Activated CD4-positive, CD25-positive, alpha-beta regulatory T cell treated with anti-CD3 and anti-CD28 coated beads, Interleukin-2, amount 50 U/mL, for 16 hours (primary cell): ENCODE measurements around the gene JAKMIP3.
"Not testable (repeated sequence)": the region's sequence is repeated elsewhere in the genome, so short reads cannot be mapped to it uniquely, and the experiment has no call there.

ENCODE experiments used
- DNase-seq: peaks from one replicate; pipeline ENCODE4 v3.0.0-alpha.2; 2020; ENCODE audit warnings: low read depth, low spot score

JAKMIP3 gene

GRCh38 chr10:132064771-132065437 is 842 bp upstream of the JAKMIP3 start:
- DNase-seq = no peak

GRCh38 chr10:132066186-132066585 is 440 bp downstream of the JAKMIP3 start:
- no peak for DNase-seq

GRCh38 chr10:132066812-132067211 is 1.1 kb downstream of the JAKMIP3 start:
- no peak for DNase-seq

- no peak for DNase-seq
Measured at GRCh38 chr10:132068431-132069121, 2.8 kb downstream of the JAKMIP3 start.

GRCh38 chr10:132069122-132069848 is 3.5 kb downstream of the JAKMIP3 start:
- DNase-seq = no peak

- no peak for DNase-seq
Measured at GRCh38 chr10:132069849-132070182, 4.1 kb downstream of the JAKMIP3 start.

- DNase-seq = no peak
Measured at GRCh38 chr10:132070724-132071123, 5.0 kb downstream of the JAKMIP3 start.

GRCh38 chr10:132071667-132072066 is 5.9 kb downstream of the JAKMIP3 start:
- DNase-seq = no peak

- DNase-seq = no peak
Measured at GRCh38 chr10:132075909-132076577, 10.3 kb downstream of the JAKMIP3 start.

- no peak for DNase-seq
Measured at GRCh38 chr10:132076578-132077081, 10.9 kb downstream of the JAKMIP3 start.

GRCh38 chr10:132077091-132077490 is 11.3 kb downstream of the JAKMIP3 start:
- DNase-seq = no peak

GRCh38 chr10:132078746-132079345 is 13.1 kb downstream of the JAKMIP3 start:
- DNase-seq = no peak

- DNase-seq = not testable (repeated sequence)
Measured at GRCh38 chr10:132084384-132084783, 18.6 kb downstream of the JAKMIP3 start.

- not testable (repeated sequence) for DNase-seq
Measured at GRCh38 chr10:132093236-132093635, 27.5 kb downstream of the JAKMIP3 start.

- DNase-seq = no peak
Measured at GRCh38 chr10:132094581-132095234, 29.0 kb downstream of the JAKMIP3 start.

GRCh38 chr10:132095403-132096113 is 29.8 kb downstream of the JAKMIP3 start:
- DNase-seq = no peak

- DNase-seq = no peak
Measured at GRCh38 chr10:132096223-132096622, 30.5 kb downstream of the JAKMIP3 start.

GRCh38 chr10:132096863-132097478 is 31.2 kb downstream of the JAKMIP3 start:
- no peak for DNase-seq

- DNase-seq = no peak
Measured at GRCh38 chr10:132097609-132098377, 32.0 kb downstream of the JAKMIP3 start.
